Myometrial cell (primary cell): Measurements from ENCODE around the gene PSMB3. TPM values are rescaled to one million over a fixed set of nuclear protein-coding genes. Genes with fewer than 3 reads are reported as not detected.

Experiments used
- total RNA-seq: library from RNA; depleted of rRNA; stranded (reverse); fragments of >200 nt; gene quantifications from 2 replicates; pipeline ENCODE4 v1.2.3, GENCODE V29; 2015

Gene PSMB3
- total RNA-seq: 369 and 423 TPM in 2 replicates

DNA sequence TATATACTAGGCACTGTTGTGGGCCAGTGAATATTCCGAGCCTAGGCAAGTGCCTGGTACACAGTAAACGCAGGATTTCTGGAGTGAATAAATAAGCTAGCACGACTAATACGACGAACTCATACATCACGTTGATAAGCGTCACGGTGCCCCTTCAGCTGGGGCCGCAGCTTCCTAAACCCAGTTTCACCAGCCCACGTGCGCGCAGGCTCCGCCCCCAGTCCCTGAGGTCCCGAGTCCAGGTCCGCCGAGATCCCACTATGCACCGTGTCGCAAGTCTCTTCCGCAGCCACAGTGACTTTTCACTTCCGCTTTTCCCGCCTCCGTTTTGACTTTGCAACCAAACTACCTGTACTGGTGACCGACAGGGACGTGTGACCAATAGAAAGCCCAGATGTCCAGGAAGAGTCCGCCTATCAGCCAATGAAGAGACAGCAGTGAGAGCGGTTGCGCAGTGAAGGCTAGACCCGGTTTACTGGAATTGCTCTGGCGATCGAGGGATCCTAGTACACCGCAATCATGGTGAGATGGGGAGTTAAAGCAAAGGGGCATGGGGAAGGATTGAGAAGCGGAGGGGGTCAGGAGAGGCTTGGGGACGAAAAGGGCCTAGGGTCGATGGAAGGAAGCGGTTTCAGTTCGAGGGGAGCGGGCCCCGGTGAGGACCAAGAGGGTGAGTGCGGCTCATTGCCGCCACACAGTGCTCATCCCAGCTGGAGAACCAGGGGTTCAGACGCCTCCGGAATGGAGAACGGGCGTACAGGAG lies at the start of gene PSMB3:
Gene PSMB3, plus strand, starts transcription at position 434 of the 763 bp plus-strand sequence. Its CDS starts 86 bp downstream, at position 520.

DNA sequence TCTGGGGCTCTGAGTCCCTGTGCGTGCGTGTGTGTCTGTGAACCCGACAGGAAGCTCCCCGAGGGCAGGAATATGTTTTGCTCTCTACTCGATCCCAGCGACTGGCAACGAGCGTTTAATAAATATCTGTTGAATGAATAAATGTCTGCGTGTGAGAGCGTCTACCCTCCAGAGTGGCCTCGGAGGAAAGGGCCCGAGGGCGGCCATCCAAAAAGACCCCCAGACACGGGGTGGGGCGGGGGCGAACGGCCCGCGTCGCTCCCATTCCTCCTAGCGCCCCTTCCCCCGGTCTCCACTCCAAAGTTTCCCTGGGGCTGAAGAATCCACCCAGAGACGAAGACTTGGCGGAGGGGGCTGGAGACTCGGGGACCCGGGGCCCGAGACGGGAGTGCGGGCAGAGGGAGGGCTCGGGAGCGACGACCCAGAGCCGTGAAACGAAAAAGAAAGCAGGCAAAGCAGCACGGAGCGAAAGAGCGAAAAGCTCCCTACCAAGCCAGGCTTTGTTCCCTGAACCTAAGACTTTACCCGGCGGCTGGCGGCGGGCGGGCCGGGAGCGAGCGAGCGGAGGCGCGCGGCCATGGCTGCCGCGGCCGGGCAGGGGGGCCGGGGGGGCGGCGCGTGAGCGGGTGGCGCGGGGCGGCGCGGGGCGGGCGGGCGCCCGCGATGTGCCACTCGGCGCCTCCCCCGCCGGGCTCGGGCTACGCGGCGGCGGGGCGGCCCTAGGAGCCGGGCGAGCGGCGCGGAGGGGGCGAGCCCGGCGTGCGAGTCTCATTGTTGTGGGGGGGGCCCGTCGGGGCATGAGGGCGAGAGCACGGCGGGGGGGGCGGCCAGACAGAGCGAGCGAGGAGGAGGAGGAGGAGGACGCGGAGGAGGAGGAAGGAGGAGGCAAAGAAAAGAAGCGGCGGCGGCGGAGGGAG lies 47.7 kb upstream of the PSMB3 start, which contains the start of gene MLLT6:
Gene MLLT6, plus strand, starts transcription at position 668 of the 917 bp plus-strand sequence. CDS start 360 bp downstream, outside the sequence.

DNA sequence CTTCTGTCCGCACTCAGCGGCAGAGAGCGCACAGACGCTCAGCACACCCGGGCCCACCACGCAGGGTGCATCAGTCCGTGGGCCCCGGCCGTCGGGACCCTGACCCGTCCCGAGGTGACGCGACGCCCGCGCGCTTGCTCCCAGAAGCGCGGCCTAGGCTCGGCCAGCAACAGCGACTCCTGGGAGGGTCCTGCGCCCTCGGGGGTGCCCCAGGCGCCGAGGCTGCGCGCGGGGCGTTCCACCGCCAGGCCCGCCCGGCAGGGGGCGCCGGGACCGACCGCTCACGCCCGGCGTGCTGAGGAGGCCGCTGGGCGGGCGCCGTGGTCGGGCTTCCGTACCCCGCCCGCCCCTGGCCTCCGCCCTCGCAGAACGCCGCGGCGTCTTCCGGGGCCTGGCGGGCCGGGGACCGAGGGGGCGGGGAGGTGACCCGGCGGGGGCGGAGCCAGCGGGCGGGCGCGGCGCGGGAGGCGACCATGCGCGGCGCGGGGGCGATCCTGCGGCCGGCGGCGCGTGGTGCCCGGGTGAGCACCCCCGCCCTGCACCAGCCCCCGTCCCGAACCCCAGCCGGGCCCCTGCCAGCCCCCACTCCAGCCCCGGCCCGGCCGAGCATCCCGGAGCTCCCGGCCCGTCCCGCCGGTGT lies 22.5 kb upstream of the PSMB3 start, which contains the start of gene CISD3:
Gene CISD3, plus strand, starts transcription at position 456 of the 640 bp plus-strand sequence. Its CDS starts 18 bp downstream, at position 474.

DNA sequence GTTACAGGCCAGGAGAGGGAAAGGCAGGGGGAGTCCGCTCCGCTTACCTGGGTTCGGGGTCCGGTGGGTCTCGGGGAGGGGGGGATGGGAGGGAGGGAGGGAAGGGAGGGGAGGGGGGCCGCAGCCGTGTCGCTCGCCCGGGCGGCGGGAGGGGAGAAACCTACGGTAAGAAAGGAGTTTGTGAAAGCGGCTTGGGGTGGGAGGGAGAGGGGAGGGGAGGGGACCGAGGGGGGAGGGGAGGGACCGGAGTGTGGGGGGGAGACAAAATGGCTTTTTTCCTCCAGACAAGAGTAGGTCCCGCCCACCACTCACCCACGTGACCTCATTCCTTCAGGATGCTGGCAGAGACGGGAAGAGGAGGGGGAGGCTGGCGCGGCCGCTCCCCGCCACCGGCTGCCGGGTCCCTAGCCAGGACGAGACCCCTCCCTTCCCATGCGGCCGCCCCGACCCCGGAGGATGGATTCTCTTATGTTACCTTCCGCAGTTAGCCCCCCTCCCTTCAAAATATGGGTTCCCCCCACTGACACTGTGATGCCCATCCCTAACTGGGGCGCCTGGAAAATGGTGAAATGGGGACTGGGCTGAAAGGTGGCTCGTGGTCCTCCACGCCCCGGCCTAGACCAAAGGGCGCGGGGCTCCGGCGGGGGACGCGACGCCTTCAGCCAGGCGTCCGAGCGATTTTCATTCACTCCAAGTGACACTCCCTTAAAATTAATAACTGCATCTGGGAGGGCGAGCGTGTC lies 4.2 kb upstream of the PSMB3 start, which contains the start of gene PCGF2:
Gene PCGF2, minus strand, starts transcription at position 188 of the 743 bp plus-strand sequence. CDS start 7,934 bp downstream, outside the sequence.

DNA sequence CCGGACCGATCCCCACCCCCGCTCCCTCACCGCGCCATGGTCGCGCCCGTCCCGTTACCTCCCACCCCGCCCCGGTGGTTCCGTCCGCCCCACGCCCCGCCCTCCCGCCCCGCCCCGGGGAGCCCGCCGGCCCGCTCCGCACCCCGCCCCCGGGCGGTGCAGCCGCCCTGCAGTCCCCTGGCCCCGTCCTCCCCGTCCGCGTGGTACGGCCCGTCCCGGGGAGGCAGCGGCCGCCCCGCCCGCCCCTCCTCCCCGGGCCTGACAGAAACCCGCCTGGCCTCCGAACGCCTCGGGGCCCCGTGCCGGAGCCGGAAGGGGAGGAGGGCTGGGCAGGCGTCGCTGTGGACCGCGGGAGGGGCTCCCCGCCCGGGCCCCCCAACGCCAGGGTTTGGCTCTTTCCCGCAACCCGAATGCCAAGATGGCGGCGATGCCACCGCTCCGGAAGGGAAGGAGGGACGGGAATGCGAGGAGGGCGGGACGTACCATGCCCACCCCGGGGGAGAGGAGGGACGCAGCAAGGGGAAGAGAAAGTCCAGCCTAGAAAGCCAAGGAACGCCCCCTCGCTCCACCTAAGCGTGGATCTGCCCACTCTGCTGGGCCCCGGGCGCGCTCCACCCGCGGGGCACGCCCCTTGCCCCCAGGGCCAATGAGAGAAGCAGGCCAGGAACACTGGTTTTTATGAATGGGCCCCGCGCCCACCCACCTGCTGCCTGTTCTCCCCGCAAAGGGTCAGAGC lies 47.1 kb downstream of the PSMB3 start, which contains the start of gene PIP4K2B:
Gene PIP4K2B, minus strand, starts transcription at position 56 of the 736 bp plus-strand sequence. CDS start 132 bp downstream, outside the sequence.

Other genes starting within 250 kb of the PSMB3 start
- gene SRCIN1, start 146.8 kb upstream of the PSMB3 start, total RNA-seq: not detected in 2 replicates
- 0.58 and 0.71 TPM in 2 replicates for gene EPOP, start 77.8 kb upstream of the PSMB3 start, total RNA-seq
- gene MLLT6, start 47.5 kb upstream of the PSMB3 start, total RNA-seq: 8.4 and 13.3 TPM in 2 replicates
- gene CISD3, start 22.4 kb upstream of the PSMB3 start, total RNA-seq: 10.6 and 21.6 TPM in 2 replicates
- gene PCGF2, start 4.4 kb upstream of the PSMB3 start, total RNA-seq: 4.8 and 9.5 TPM in 2 replicates
- 40.6 and 46.6 TPM in 2 replicates for gene PIP4K2B, start 46.8 kb downstream of the PSMB3 start, total RNA-seq
- 9.2 and 9.9 TPM in 2 replicates for gene CWC25, start 72.6 kb downstream of the PSMB3 start, total RNA-seq
- 1,125 and 1,274 TPM in 2 replicates for gene RPL23, start 101.0 kb downstream of the PSMB3 start, total RNA-seq
- 284 and 359 TPM in 2 replicates for gene LASP1, start 117.3 kb downstream of the PSMB3 start, total RNA-seq
- not detected in 2 replicates for gene FBXO47, start 214.7 kb downstream of the PSMB3 start, total RNA-seq